Endodermal cell (in vitro differentiated cells): ENCODE data around the gene RAVER2. TPM values are rescaled to one million over a fixed set of nuclear protein-coding genes. Genes with fewer than 3 reads are reported as not detected.

Experiments used
- DNase-seq: peaks from one replicate; pipeline ENCODE4 v3.0.0-alpha.2; 2017
- H3K27ac ChIP-seq: 2 replicates; pipeline ENCODE4 v1.5.1; 2013; ENCODE audit warnings: mild to moderate bottlenecking, low read depth, low read length, moderate library complexity
- H3K27me3 ChIP-seq: 2 replicates; pipeline ENCODE4 v1.6.1; 2013; ENCODE audit warnings: mild to moderate bottlenecking, low read length, moderate library complexity; ENCODE audit not compliant: insufficient read depth, control insufficient read depth, poor library complexity, severe bottlenecking
- H3K36me3 ChIP-seq: 2 replicates; pipeline ENCODE4 v1.7.0; 2013; ENCODE audit warnings: mild to moderate bottlenecking, low read length, moderate library complexity; ENCODE audit not compliant: control insufficient read depth, insufficient read depth
- H3K4me1 ChIP-seq: one replicate; pipeline ENCODE4 v1.7.0; 2013; ENCODE audit warnings: low read length; ENCODE audit not compliant: control insufficient read depth, insufficient read depth
- H3K4me3 ChIP-seq: 2 replicates; pipeline ENCODE4 v1.5.1; 2013; ENCODE audit warnings: mild to moderate bottlenecking, low read length, moderate library complexity
- H3K9ac ChIP-seq: 2 replicates; pipeline ENCODE4 v1.6.1; 2013; ENCODE audit warnings: mild to moderate bottlenecking, low read length, moderate library complexity; ENCODE audit not compliant: poor library complexity, severe bottlenecking; ENCODE audit errors: extremely low read depth
- H3K9me3 ChIP-seq: 2 replicates; pipeline ENCODE4 v1.6.1; 2013; ENCODE audit warnings: mild to moderate bottlenecking, low read length, moderate library complexity; ENCODE audit not compliant: control insufficient read depth
- H3K27ac Mint-ChIP-seq: 2 replicates; pipeline ENCODE4 v1.8.0; 2020; ENCODE audit warnings: mixed read lengths
- H3K27me3 Mint-ChIP-seq: 2 replicates; pipeline ENCODE4 v1.8.0; 2021; ENCODE audit warnings: mild to moderate bottlenecking, mixed read lengths; ENCODE audit not compliant: insufficient read depth
- H3K36me3 Mint-ChIP-seq: 2 replicates; pipeline ENCODE4 v1.8.0; 2020; ENCODE audit warnings: low read depth, mixed read lengths
- H3K4me1 Mint-ChIP-seq: 2 replicates; pipeline ENCODE4 v1.8.0; 2020; ENCODE audit warnings: mixed read lengths
- H3K4me3 Mint-ChIP-seq: 2 replicates; pipeline ENCODE4 v1.8.0; 2020; ENCODE audit warnings: mild to moderate bottlenecking, moderate library complexity, mixed read lengths
- H3K9me3 Mint-ChIP-seq: 2 replicates; pipeline ENCODE4 v1.8.0; 2020; ENCODE audit warnings: mild to moderate bottlenecking, mixed read lengths
- WGBS, 2 experiments: methylation state at CpG; one replicate each; pipeline versions ENCODE4 v1.1.5 to v1.1.7; 2013; ENCODE audit warnings: missing lambda C conversion rate in 2 of 2, mixed read lengths in 1 of 2; ENCODE audit not compliant: insufficient coverage in 1 of 2, insufficient read length in 1 of 2; 5-methylcytosine and 5-hydroxymethylcytosine counted together
- total RNA-seq, 2 donors: library from RNA; stranded (reverse); fragmentation: NEBNext Ultra II Directional in 1 of 2; extraction: Animal tissue kit (Norgen Biotek cat#: 25700) in 1 of 2; gene quantifications; 2 replicates in 1 of 2; 3 replicates in 1 of 2; pipeline ENCODE4 v1.2.1, GENCODE V29; 2021
- TF ChIP-seq, protein P1 (sequence below): fragments of 200-600 bp; sonication (generic); conservative IDR thresholded peaks from 2 replicates; pipeline ENCODE4 v1.5.0; 2021; ENCODE audit warnings: antibody characterized with exemption, mild to moderate bottlenecking

The RAVER2 gene
- total RNA-seq, 2 donors from 2014 or later, result 20.3 to 21.8 TPM

DNA sequence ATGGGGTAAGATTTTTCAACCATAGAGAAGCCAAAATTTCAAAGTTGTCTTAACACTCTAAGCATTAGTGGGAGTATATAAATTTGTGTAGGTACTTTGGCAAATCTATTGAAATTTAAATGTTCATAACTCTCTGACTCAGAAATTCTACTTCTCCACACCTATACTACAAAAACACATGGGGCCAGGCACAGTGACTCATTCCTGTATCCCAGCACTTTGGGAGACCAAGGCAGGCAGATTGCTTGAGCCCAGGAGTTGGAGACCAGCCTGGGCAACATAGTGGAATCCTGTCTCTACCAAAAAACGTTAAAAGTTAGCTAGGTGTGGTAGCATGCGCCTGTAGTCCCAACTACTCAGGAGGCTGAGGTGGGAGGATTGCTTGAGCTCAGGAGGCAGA, 41.3 kb upstream of the RAVER2 start:
- H3K36me3 ChIP-seq, result no peaks in the 10 kb centered on the region
- no peak overlapping the region for H3K9ac ChIP-seq
- TF ChIP-seq, protein P1, sequence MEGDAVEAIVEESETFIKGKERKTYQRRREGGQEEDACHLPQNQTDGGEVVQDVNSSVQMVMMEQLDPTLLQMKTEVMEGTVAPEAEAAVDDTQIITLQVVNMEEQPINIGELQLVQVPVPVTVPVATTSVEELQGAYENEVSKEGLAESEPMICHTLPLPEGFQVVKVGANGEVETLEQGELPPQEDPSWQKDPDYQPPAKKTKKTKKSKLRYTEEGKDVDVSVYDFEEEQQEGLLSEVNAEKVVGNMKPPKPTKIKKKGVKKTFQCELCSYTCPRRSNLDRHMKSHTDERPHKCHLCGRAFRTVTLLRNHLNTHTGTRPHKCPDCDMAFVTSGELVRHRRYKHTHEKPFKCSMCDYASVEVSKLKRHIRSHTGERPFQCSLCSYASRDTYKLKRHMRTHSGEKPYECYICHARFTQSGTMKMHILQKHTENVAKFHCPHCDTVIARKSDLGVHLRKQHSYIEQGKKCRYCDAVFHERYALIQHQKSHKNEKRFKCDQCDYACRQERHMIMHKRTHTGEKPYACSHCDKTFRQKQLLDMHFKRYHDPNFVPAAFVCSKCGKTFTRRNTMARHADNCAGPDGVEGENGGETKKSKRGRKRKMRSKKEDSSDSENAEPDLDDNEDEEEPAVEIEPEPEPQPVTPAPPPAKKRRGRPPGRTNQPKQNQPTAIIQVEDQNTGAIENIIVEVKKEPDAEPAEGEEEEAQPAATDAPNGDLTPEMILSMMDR, result no peak
- H3K4me1 ChIP-seq, result no peaks in the 10 kb centered on the region
- no peaks in the 10 kb centered on the region for H3K27me3 ChIP-seq
- no peak overlapping the region for H3K4me3 ChIP-seq
- Mint-ChIP-seq H3K27ac (no peak overlapping the region), H3K4me3 (no peak overlapping the region), H3K9me3 (no peaks in the 10 kb centered on the region), H3K36me3 (no peaks in the 10 kb centered on the region), H3K27me3 (no peaks in the 10 kb centered on the region), H3K4me1 (no peaks in the 10 kb centered on the region)
- DNase-seq, result no peak
- H3K9me3 ChIP-seq, result no peaks in the 10 kb centered on the region
- no peak overlapping the region for H3K27ac ChIP-seq
- 70 to 85% methylated on average over 2 of the region's 2 CpGs for WGBS, 2 experiments

DNA sequence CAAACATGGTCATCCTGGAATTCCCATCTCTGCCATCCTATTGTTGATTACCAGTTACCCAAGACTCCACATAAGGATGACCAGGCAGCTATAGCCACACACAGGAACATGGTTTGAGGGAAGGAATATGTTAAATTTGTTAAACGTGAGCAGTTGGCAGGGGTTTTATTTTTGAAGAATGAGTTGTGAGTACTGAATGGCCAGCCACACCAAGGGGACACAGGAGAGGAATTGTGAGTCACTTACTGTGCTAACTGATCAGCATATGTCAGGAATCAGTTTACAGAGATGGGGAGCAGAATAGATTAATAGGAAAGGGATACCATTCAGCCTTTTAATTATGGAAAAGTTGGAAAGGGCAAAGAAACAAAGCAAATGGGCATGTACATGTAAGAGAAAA, 39.3 kb upstream of the RAVER2 start:
- Mint-ChIP-seq H3K9me3 (no peaks in the 10 kb centered on the region), H3K27me3 (peaks cover 9% of the 10 kb centered on the region), H3K36me3 (no peaks in the 10 kb centered on the region), H3K4me3 (no peak overlapping the region), H3K27ac (no peak overlapping the region), H3K4me1 (no peaks in the 10 kb centered on the region)
- no peak overlapping the region for H3K27ac ChIP-seq
- no peaks in the 10 kb centered on the region for H3K9me3 ChIP-seq
- no peak overlapping the region for H3K4me3 ChIP-seq
- TF ChIP-seq, protein P1, result no peak
- no peak for DNase-seq
- no peaks in the 10 kb centered on the region for H3K36me3 ChIP-seq
- 67 to 80% methylated on average over 1 of the region's 1 CpG for WGBS, 2 experiments
- no peaks in the 10 kb centered on the region for H3K27me3 ChIP-seq
- no peaks in the 10 kb centered on the region for H3K4me1 ChIP-seq
- H3K9ac ChIP-seq, result no peak overlapping the region

DNA sequence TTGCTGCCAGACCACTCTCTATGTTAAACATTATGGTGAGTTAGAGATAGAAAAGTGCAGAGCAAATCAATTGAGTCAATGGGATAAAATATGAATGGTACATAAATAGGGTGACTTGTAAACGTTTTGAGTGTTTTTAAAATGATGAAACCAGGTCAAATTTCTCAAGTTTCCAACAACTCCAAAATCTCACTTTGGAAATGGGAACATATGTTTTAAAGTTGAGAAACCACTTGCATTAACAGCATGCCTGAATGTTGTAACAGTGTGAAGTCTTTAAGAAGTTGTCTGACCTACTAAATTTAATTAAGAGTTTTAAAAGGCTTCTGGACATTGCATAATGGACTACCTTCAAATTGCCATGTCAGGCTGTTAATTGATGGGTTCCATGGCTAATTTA, 33.6 kb upstream of the RAVER2 start:
- Histone ChIP-seq H3K27me3 (peaks cover 10% of the 10 kb centered on the region), H3K27ac (no peak overlapping the region), H3K4me1 (no peaks in the 10 kb centered on the region), H3K4me3 (no peak overlapping the region), H3K9ac (no peak overlapping the region), H3K36me3 (no peaks in the 10 kb centered on the region), H3K9me3 (no peaks in the 10 kb centered on the region)
- DNase-seq, result no peak
- Mint-ChIP-seq H3K4me3 (no peak overlapping the region), H3K9me3 (no peaks in the 10 kb centered on the region), H3K27me3 (peaks cover 46% of the 10 kb centered on the region), H3K4me1 (peaks cover 7% of the 10 kb centered on the region), H3K27ac (no peak overlapping the region), H3K36me3 (no peaks in the 10 kb centered on the region)
- 76 to 78% methylated on average over 1 of the region's 1 CpG for WGBS, 2 experiments
- TF ChIP-seq, protein P1, result no peak
